ENCODE data around the gene TST.

GRCh38 chr22:36981247-36981775 lies 37.9 kb downstream of the TST start:
- TF ChIP-seq, protein P1, sequence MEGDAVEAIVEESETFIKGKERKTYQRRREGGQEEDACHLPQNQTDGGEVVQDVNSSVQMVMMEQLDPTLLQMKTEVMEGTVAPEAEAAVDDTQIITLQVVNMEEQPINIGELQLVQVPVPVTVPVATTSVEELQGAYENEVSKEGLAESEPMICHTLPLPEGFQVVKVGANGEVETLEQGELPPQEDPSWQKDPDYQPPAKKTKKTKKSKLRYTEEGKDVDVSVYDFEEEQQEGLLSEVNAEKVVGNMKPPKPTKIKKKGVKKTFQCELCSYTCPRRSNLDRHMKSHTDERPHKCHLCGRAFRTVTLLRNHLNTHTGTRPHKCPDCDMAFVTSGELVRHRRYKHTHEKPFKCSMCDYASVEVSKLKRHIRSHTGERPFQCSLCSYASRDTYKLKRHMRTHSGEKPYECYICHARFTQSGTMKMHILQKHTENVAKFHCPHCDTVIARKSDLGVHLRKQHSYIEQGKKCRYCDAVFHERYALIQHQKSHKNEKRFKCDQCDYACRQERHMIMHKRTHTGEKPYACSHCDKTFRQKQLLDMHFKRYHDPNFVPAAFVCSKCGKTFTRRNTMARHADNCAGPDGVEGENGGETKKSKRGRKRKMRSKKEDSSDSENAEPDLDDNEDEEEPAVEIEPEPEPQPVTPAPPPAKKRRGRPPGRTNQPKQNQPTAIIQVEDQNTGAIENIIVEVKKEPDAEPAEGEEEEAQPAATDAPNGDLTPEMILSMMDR (IDR thresholded peaks at IDR 0.05; ENCODE audit: poor library complexity, severe bottlenecking): no peak
- TF ChIP-seq, protein P2, sequence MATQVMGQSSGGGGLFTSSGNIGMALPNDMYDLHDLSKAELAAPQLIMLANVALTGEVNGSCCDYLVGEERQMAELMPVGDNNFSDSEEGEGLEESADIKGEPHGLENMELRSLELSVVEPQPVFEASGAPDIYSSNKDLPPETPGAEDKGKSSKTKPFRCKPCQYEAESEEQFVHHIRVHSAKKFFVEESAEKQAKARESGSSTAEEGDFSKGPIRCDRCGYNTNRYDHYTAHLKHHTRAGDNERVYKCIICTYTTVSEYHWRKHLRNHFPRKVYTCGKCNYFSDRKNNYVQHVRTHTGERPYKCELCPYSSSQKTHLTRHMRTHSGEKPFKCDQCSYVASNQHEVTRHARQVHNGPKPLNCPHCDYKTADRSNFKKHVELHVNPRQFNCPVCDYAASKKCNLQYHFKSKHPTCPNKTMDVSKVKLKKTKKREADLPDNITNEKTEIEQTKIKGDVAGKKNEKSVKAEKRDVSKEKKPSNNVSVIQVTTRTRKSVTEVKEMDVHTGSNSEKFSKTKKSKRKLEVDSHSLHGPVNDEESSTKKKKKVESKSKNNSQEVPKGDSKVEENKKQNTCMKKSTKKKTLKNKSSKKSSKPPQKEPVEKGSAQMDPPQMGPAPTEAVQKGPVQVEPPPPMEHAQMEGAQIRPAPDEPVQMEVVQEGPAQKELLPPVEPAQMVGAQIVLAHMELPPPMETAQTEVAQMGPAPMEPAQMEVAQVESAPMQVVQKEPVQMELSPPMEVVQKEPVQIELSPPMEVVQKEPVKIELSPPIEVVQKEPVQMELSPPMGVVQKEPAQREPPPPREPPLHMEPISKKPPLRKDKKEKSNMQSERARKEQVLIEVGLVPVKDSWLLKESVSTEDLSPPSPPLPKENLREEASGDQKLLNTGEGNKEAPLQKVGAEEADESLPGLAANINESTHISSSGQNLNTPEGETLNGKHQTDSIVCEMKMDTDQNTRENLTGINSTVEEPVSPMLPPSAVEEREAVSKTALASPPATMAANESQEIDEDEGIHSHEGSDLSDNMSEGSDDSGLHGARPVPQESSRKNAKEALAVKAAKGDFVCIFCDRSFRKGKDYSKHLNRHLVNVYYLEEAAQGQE (IDR thresholded peaks at IDR 0.05; ENCODE audit: borderline replicate concordance): no peak
- TF ChIP-seq EZH2 (IDR thresholded peaks at IDR 0.05; ENCODE audit: borderline replicate concordance, insufficient read depth, low read length, poor library complexity, severe bottlenecking) (no peak), POLR2AphosphoS5 (IDR thresholded peaks at IDR 0.05) (no peak)
